HepG2 (cell line): ENCODE results near the gene TLNRD1. TPM values are rescaled to one million over a fixed set of nuclear protein-coding genes. Genes with fewer than 3 reads are reported as not detected.

Experiments used
- ATAC-seq: fragments of 200-7000 bp; cut with Tn5 transposase; 3 replicates; pipeline ENCODE4 v1.9.1; 2020; ENCODE audit warnings: mild to moderate bottlenecking, moderate library complexity
- BruUV-seq: library from RNA; stranded (reverse); fragments of 400-500 nt; replicated peaks from 2 replicates; lab custom pipeline; 2021; lab: Mats Ljungman, UMichigan
- CTCF ChIA-PET: fragments of 300-600 bp; formaldehyde crosslinking; extraction: SDS; loops from one replicate; lab custom pipeline; 2021; ENCODE audit warnings: low total read pairs, inconsistent platforms, low intra/inter-chr PET ratio; lab: Yijun Ruan, JAX
- POLR2A ChIA-PET: fragments of 350-600 bp; sonication (Branson Sonifier 250); formaldehyde crosslinking; loops from one replicate; lab custom pipeline; 2020; ENCODE audit warnings: antibody characterized with exemption, inconsistent platforms; lab: Yijun Ruan, JAX
- DNase-seq: peaks from one replicate; pipeline ENCODE4 v3.0.0-alpha.2; 2015; ENCODE audit warnings: low spot score
- FAIRE-seq: peaks from 3 replicates; lab custom pipeline; 2011; peaks lifted over from hg19 to GRCh38; lab: Jason Lieb, UNC
- H2AFZ ChIP-seq: one replicate; pipeline ENCODE4 v1.6.1; 2011; ENCODE audit warnings: low read length, inconsistent platforms
- H3K27ac ChIP-seq: fragments of 300-600 bp; 3 replicates; pipeline ENCODE4 v1.8.0; 2011; ENCODE audit warnings: mixed run types, mild to moderate bottlenecking, mixed read lengths, low read length, inconsistent platforms; ENCODE audit not compliant: insufficient read depth; ENCODE audit errors: extremely low read length
- H3K27me3 ChIP-seq, 2 experiments: fragments of 200-600 bp in 1 of 2; 2 replicates in 1 of 2; 3 replicates in 1 of 2; pipeline versions ENCODE4 v1.6.0 to v1.8.0; 2011; ENCODE audit warnings: low read length in 2 of 2, mild to moderate bottlenecking in 2 of 2, moderate library complexity in 2 of 2, inconsistent platforms in 1 of 2; ENCODE audit not compliant: insufficient read depth in 2 of 2, control insufficient read depth in 1 of 2
- H3K36me3 ChIP-seq, 2 experiments: fragments of 200-600 bp in 1 of 2; replicated peaks in 1 of 2; 2 replicates in 1 of 2; 3 replicates in 1 of 2; pipeline versions ENCODE4 v1.5.1 to v1.8.0; 2011; ENCODE audit warnings: low read length in 2 of 2, inconsistent platforms in 1 of 2; ENCODE audit not compliant: insufficient read depth in 2 of 2, control insufficient read depth in 1 of 2
- H3K4me1 ChIP-seq: 2 replicates; pipeline ENCODE4 v1.5.1; 2012; ENCODE audit warnings: low read length, inconsistent platforms; ENCODE audit not compliant: insufficient read depth
- H3K4me2 ChIP-seq: 2 replicates; pipeline ENCODE4 v1.6.0; 2011; ENCODE audit warnings: low read depth, low read length, inconsistent platforms
- H3K4me3 ChIP-seq, 3 experiments: fragments of 200-600 bp in 1 of 3; sonication (generic), shearing (Covaris generic) in 1 of 3; replicated peaks in 1 of 3; 2 replicates each; pipeline ENCODE4 v1.5.1; 2011 to 2016; ENCODE audit warnings: low read length in 3 of 3, inconsistent platforms in 2 of 3, low read depth in 2 of 3, mild to moderate bottlenecking in 2 of 3, control low read depth in 1 of 3, mixed read lengths in 1 of 3; ENCODE audit not compliant: insufficient read depth in 1 of 3
- H3K79me2 ChIP-seq: one replicate; pipeline ENCODE4 v1.6.1; 2011; ENCODE audit warnings: low read length, inconsistent platforms; ENCODE audit not compliant: insufficient read depth
- H3K9ac ChIP-seq: 2 replicates; pipeline ENCODE4 v1.6.0; 2011; ENCODE audit warnings: mild to moderate bottlenecking, low read depth, low read length, inconsistent platforms; ENCODE audit not compliant: insufficient read depth
- H3K9me3 ChIP-seq: 2 replicates; pipeline ENCODE4 v1.5.1; 2012; ENCODE audit warnings: mild to moderate bottlenecking, low read length
- H4K20me1 ChIP-seq: 2 replicates; pipeline ENCODE4 v1.6.0; 2011; ENCODE audit warnings: inconsistent platforms, mild to moderate bottlenecking, low read length, moderate library complexity; ENCODE audit not compliant: insufficient read depth
- FIP1L1 ChIP-seq: fragments of 200-400 bp; formaldehyde crosslinking; IDR thresholded peaks from 2 replicates; pipeline ENCODE4 v1.6.1; 2018; ENCODE audit warnings: low read depth, mild to moderate bottlenecking, low read length, moderate library complexity, borderline replicate concordance; ENCODE audit not compliant: insufficient read depth
- FOXO1 ChIP-seq: sonication (generic); formaldehyde crosslinking; IDR thresholded peaks from 2 replicates; pipeline ENCODE4 v1.4.0; 2020; ENCODE audit warnings: missing genetic modification reagents
- GATA4 ChIP-seq: sonication (generic); IDR thresholded peaks from 2 replicates; pipeline ENCODE4 v1.6.1; 2016; ENCODE audit warnings: antibody characterized with exemption, low read depth, borderline replicate concordance
- PLRG1 ChIP-seq: fragments of 450-650 bp; conservative IDR thresholded peaks from 2 replicates; pipeline ENCODE4 v1.6.1; 2016
- ZBTB21 ChIP-seq: sonication (generic); formaldehyde crosslinking; IDR thresholded peaks from 2 replicates; pipeline ENCODE4 v1.4.0; 2020; ENCODE audit warnings: missing genetic modification reagents
- ZBTB8A ChIP-seq: sonication (generic); formaldehyde crosslinking; IDR thresholded peaks from 2 replicates; pipeline ENCODE4 v1.4.0; 2020; ENCODE audit warnings: mild to moderate bottlenecking, low read depth, missing genetic modification reagents, borderline replicate concordance
- ZNF496 ChIP-seq: sonication (generic); formaldehyde crosslinking; IDR thresholded peaks from 2 replicates; pipeline ENCODE4 v1.8.1; 2023; ENCODE audit warnings: mild to moderate bottlenecking, moderate library complexity, missing genetic modification reagents; ENCODE audit not compliant: insufficient replicate concordance
- ZNF530 ChIP-seq: sonication (generic); formaldehyde crosslinking; IDR thresholded peaks from 2 replicates; pipeline ENCODE4 v1.5.0; 2020; ENCODE audit warnings: low read depth, mild to moderate bottlenecking, missing genetic modification reagents
- ZNF816 ChIP-seq: sonication (generic); formaldehyde crosslinking; IDR thresholded peaks from 2 replicates; pipeline ENCODE4 v1.8.0; 2022; ENCODE audit warnings: missing genetic modification reagents, mild to moderate bottlenecking, borderline replicate concordance
- WGBS: methylation state at CpG from one replicate; pipeline ENCODE4 v1.1.6; 2017; ENCODE audit warnings: low lambda C conversion rate; 5-methylcytosine and 5-hydroxymethylcytosine counted together
- in situ Hi-C: cut with HindIII; loops from 2 replicates; pipeline ENCODE4 v1.10.0; 2017; ENCODE audit warnings: low pct_unique_long_range_greater_than_20kb; ENCODE audit not compliant: extremely low pct_ligation_motif_present
- intact Hi-C: fragments of 100-400 bp; cut with micrococcal nuclease; formaldehyde crosslinking; loops from one replicate; pipeline ENCODE4 v1.10.0; 2022; ENCODE audit not compliant: unreplicated experiment
- polyA plus RNA-seq, 8 experiments: library from polyadenylated mRNA; depleted of rRNA in 3 of 8; stranded (reverse) in 7 of 8; unstranded in 1 of 8; fragments of >200 nt; fragmentation: Illumina TruSeq in 4 of 8; extraction: Trizol in 4 of 8; gene quantifications; 2 replicates each; pipeline versions ENCODE4 v1.2.1 to v1.2.3, GENCODE V29; 2011 to 2016; ENCODE audit warnings: low read depth in 4 of 8, missing spikeins in 1 of 8, mixed read lengths in 1 of 8; ENCODE audit not compliant: insufficient read depth in 1 of 8
- total RNA-seq, 5 experiments: library from RNA; depleted of rRNA; stranded (reverse); fragments of >200 nt; fragmentation: Illumina TruSeq; extraction: Trizol; gene quantifications; 2 replicates each; pipeline ENCODE4 v1.2.3, GENCODE V29; 2016; ENCODE audit warnings: low read depth in 1 of 5
- TF ChIP-seq, protein P1 (sequence below): sonication (generic); formaldehyde crosslinking; IDR thresholded peaks from 2 replicates; pipeline ENCODE4 v1.4.0; 2020; ENCODE audit warnings: missing genetic modification reagents; ENCODE audit errors: not compliant biosample characterization
- TF ChIP-seq, protein P2 (sequence below): sonication (generic); formaldehyde crosslinking; IDR thresholded peaks from 2 replicates; pipeline ENCODE4 v1.4.0; 2020; ENCODE audit warnings: missing genetic modification reagents
- TF ChIP-seq, protein P3 (sequence below): sonication (generic); formaldehyde crosslinking; IDR thresholded peaks from 2 replicates; pipeline ENCODE4 v1.9.0; 2021; ENCODE audit warnings: mild to moderate bottlenecking, missing genetic modification reagents
- TF ChIP-seq, protein P4 (sequence below): sonication (generic); formaldehyde crosslinking; IDR thresholded peaks from 2 replicates; pipeline ENCODE4 v1.5.0; 2020; ENCODE audit warnings: missing genetic modification reagents, mild to moderate bottlenecking, borderline replicate concordance

Gene TLNRD1
- total and polyA plus RNA-seq, 2 of the 13 experiments (the other 11 are each of a cell fraction or from before 2014, with no cell fraction given): 3.4 to 5.3 TPM

DNA sequence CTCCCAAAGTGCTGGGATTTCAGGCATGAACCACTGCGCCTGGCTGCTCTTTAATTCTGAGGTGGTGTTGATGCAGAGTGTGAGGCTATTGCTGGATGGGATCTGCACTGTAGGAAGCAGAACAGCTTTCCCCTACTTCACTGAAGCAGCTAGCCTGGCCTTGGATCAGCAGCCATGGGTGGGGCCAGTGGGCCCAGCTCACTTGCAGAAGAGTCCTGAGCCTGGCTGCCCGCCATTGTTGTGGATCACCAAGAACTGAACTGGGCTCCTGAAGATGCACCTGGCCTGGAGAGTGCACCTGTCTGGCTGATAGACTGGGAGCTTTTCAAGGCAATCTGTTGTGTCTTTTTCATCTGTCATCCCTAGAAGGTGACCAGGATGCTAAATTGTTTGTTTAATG lies 11.9 kb downstream of the TLNRD1 start (continued):
- TF ChIP-seq ZNF530 (no peak), FIP1L1 (no peak)

DNA sequence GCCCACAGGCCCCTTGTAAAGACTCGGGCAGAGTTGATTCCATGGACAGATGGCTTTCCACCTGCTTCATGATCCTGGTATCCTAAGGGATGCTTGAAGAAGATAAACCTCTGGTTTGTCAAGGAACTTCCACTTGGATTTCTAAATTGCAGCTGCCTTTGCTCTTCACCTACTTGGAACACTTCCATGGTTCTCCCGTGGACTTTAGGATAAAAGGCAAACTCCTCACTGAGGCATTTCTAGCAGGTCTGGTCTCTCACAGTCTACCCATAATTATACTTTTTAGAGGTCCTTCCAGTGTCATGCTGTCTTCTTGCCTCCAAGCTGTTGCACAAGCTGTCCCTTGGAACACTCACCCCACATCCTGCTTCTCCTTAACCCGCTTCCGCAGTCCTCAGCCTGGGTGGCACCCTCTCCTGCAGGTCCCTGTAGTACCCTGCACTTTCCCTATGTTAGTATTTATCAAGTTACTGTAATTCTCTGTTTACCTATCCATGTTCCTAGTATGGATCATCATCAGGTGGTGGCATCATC lies 12.7 kb downstream of the TLNRD1 start:
- H3K4me3 ChIP-seq: no peak overlapping the region
- no peak overlapping the region for H3K4me2 ChIP-seq
- 49% methylated on average over 4 of the region's 4 CpGs for WGBS
- H3K79me2 ChIP-seq: no peaks in the 10 kb centered on the region
- no peak for ATAC-seq
- no peaks in the 10 kb centered on the region for H3K36me3 ChIP-seq
- H3K4me1 ChIP-seq: no peaks in the 10 kb centered on the region
- CTCF ChIA-PET: no interaction called here
- in situ Hi-C loops (no loop called here), intact Hi-C loops (no loop called here)
- no peak for DNase-seq
- H3K9ac ChIP-seq: no peak overlapping the region
- no peak for FAIRE-seq
- H4K20me1 ChIP-seq: no peaks in the 10 kb centered on the region
- BruUV-seq: no TSS peak
- no peak overlapping the region for H3K27ac ChIP-seq
- peaks cover 3 to 5% of the 10 kb centered on the region in 2 experiments; a peak in 2 of 5 replicates for H3K27me3 ChIP-seq
- POLR2A ChIA-PET: no interaction called here
- H2AFZ ChIP-seq: no peak overlapping the region
- H3K9me3 ChIP-seq: no peaks in the 10 kb centered on the region
- no peak for TF ChIP-seq ZBTB21 (CRISPR knock-in tag)
- TF ChIP-seq ZBTB8A: no peak
- TF ChIP-seq GATA4: no peak
- TF ChIP-seq, protein P1, sequence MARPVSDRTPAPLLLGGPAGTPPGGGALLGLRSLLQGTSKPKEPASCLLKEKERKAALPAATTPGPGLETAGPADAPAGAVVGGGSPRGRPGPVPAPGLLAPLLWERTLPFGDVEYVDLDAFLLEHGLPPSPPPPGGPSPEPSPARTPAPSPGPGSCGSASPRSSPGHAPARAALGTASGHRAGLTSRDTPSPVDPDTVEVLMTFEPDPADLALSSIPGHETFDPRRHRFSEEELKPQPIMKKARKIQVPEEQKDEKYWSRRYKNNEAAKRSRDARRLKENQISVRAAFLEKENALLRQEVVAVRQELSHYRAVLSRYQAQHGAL (CRISPR knock-in tag): no peak
- TF ChIP-seq, protein P2, sequence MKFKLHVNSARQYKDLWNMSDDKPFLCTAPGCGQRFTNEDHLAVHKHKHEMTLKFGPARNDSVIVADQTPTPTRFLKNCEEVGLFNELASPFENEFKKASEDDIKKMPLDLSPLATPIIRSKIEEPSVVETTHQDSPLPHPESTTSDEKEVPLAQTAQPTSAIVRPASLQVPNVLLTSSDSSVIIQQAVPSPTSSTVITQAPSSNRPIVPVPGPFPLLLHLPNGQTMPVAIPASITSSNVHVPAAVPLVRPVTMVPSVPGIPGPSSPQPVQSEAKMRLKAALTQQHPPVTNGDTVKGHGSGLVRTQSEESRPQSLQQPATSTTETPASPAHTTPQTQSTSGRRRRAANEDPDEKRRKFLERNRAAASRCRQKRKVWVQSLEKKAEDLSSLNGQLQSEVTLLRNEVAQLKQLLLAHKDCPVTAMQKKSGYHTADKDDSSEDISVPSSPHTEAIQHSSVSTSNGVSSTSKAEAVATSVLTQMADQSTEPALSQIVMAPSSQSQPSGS: no peak
- TF ChIP-seq, protein P3, sequence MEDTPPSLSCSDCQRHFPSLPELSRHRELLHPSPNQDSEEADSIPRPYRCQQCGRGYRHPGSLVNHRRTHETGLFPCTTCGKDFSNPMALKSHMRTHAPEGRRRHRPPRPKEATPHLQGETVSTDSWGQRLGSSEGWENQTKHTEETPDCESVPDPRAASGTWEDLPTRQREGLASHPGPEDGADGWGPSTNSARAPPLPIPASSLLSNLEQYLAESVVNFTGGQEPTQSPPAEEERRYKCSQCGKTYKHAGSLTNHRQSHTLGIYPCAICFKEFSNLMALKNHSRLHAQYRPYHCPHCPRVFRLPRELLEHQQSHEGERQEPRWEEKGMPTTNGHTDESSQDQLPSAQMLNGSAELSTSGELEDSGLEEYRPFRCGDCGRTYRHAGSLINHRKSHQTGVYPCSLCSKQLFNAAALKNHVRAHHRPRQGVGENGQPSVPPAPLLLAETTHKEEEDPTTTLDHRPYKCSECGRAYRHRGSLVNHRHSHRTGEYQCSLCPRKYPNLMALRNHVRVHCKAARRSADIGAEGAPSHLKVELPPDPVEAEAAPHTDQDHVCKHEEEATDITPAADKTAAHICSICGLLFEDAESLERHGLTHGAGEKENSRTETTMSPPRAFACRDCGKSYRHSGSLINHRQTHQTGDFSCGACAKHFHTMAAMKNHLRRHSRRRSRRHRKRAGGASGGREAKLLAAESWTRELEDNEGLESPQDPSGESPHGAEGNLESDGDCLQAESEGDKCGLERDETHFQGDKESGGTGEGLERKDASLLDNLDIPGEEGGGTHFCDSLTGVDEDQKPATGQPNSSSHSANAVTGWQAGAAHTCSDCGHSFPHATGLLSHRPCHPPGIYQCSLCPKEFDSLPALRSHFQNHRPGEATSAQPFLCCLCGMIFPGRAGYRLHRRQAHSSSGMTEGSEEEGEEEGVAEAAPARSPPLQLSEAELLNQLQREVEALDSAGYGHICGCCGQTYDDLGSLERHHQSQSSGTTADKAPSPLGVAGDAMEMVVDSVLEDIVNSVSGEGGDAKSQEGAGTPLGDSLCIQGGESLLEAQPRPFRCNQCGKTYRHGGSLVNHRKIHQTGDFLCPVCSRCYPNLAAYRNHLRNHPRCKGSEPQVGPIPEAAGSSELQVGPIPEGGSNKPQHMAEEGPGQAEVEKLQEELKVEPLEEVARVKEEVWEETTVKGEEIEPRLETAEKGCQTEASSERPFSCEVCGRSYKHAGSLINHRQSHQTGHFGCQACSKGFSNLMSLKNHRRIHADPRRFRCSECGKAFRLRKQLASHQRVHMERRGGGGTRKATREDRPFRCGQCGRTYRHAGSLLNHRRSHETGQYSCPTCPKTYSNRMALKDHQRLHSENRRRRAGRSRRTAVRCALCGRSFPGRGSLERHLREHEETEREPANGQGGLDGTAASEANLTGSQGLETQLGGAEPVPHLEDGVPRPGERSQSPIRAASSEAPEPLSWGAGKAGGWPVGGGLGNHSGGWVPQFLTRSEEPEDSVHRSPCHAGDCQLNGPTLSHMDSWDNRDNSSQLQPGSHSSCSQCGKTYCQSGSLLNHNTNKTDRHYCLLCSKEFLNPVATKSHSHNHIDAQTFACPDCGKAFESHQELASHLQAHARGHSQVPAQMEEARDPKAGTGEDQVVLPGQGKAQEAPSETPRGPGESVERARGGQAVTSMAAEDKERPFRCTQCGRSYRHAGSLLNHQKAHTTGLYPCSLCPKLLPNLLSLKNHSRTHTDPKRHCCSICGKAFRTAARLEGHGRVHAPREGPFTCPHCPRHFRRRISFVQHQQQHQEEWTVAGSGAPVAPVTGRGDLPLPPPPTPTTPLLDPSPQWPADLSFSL (CRISPR knock-in tag): no peak
- TF ChIP-seq, protein P4, sequence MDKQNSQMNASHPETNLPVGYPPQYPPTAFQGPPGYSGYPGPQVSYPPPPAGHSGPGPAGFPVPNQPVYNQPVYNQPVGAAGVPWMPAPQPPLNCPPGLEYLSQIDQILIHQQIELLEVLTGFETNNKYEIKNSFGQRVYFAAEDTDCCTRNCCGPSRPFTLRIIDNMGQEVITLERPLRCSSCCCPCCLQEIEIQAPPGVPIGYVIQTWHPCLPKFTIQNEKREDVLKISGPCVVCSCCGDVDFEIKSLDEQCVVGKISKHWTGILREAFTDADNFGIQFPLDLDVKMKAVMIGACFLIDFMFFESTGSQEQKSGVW: no peak
- TF ChIP-seq ZNF496 (CRISPR knock-in tag): no peak
- TF ChIP-seq PLRG1: no peak
- no peak for TF ChIP-seq FOXO1 (CRISPR knock-in tag)
- no peak for TF ChIP-seq ZNF816 (CRISPR knock-in tag)
